Brain pericyte (primary cell): ENCODE measurements around the gene PDGFB.

Experiments
- DNase-seq: peaks from one replicate; pipeline ENCODE4 v3.0.0-alpha.2; 2012; ENCODE audit warnings: low read depth, low spot score

The PDGFB gene

DNA sequence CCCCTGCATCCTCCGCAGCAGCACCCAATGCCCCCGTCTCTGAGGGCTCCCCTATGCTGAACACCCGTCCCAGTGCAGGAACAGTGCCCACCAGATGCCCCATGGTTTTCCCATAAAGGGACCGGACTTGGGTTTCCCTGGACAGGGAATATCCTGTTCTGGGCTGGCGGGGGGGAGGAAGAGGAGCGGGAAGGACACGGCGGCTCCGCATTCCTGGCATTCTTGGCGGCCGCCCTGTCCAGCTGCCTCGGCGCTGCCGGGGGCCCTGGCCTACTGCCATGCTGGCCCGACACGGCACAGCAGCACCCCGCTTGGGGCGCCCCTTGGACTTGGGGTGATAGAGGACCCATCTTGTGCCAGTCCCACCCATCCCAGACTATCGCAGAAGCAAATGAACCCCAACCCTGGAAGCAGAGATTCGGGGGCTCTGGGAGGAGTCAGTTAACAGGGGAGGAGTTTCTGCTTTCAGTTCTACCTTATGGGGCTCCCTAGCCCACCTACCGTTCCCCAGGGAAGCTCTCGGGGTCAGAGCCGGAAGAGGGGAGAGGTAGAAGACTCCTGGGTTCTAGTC lies 68.6 kb downstream of the PDGFB start:
- no peak for DNase-seq

DNA sequence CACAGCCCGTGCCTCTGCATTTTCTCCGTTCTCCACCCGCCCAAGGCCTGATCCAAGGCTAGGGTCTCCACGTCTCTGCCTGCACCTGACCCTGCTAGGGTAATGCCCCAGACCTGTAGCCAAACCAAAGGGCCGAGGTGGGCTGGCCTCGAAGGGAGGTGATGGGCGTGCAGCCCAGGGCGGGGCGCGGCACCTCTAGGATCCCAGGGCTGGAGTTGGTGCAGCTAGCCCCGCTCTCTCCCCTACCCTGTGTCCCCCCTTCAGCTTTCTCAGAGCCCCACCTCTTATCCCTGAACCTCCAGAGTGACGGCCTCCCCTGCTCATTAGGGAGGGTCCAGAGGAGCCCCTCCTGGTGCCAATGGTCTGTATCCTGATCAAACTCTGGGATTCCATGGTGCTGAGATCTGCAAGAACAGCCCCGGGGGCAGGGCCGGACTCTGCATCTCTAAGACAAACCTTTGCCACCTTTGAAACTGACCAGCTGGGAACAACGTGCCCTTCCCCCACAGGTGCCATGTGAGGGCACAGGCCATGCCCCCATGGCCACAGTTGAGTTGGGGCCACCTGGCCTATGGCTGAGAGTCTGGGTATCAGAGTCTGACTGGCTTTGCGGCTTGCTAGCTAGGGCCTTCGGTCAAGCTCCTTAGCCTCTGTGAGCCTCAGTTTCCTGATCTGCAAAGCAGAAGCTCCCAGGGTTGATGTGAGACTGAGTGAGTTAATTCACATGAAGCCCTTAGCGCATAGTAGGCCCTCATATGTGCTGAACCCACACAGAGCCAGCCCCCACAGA lies 69.2 kb downstream of the PDGFB start:
- DNase-seq = no peak

DNA sequence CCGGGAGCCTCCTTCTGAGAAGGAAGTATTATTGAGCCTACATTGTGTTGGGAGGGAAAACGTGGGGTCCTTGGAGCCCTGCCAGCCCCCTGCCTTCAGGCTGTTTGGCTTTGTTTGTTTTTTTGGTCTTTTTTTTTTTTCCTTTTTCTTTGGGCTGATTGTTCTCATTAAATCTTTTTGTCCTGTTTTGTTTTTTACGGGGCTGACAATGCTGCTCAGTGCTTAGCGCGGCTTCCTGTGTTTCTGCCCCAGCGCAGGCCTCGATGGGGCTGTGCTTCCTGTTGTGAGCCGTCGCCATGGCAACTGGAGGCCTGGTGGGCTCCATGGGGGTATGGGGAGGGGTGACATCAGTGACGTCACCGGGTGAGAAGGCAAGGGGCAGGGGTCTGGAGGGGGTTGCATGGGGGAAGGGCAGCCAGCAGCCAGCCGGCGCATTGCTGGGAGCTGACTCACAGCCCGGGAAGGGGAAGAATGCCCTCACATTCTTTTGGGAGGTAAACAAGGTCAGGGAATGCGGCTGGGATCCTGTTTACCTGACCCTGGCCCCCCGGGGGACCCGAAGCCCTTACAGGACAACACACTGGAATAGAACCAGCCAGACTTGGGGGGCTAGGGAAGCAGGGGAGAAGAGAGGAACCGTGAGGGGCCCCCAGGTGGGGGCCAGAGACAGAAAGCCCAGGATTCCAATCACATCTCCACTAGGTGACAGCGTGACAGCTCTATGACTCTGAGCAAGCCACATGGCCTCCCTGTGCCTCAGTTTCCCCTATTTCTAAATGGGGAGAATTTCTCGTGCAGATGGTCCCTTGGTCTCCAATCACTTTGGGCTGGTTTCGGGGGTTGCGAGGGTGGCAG lies 70.1 kb downstream of the PDGFB start:
- DNase-seq = peak; percentile 61

DNA sequence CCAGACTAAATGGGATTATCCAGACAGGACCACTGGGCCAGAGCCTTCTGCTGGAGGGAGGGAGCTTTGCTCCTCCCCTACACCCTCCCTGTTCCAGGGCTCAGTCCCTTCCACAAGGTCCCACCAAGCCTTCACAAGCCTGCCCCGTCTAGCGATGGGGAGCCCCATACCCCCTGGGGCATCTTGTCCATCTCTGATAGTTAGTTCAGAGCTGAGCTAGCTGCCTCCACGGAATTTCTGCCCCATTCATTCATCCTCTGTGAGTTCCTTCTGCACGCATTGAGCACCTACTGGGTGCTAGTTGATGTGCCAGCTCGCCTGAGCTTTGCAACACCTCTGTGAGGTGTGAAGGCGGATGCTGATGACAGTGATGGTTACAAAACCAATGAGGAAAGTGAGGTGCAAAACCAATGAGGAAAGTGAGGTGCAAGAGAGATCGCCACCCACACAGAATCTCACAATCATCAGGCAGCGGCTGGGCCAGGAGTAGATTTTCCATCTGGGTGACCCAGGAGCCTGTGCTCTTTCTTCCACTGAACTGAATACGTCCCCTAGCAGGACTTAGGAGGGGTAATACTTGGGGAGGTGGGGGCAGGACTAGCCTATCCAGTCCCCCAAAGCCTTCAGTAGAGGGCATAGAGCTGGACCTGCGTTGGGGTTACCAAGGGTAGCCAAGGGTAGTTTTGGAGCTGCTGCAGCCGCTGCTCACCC lies 70.8 kb downstream of the PDGFB start:
- no peak for DNase-seq
